Subcutaneous adipose tissue (tissue), 4 donors: ENCODE data around the gene C1orf159. TPM values are rescaled to one million over a fixed set of nuclear protein-coding genes. Genes with fewer than 3 reads are reported as not detected.

Source experiments
- CTCF ChIP-seq: fragments of 450-650 bp; IDR thresholded peaks from one replicate; pipeline ENCODE4 v1.5.1; 2016; ENCODE audit warnings: low read depth, mild to moderate bottlenecking, control low read depth, antibody characterized with exemption, moderate library complexity
- total RNA-seq, 4 donors: library from RNA; depleted of rRNA; stranded (reverse); fragments of >200 nt; gene quantifications; one replicate each; pipeline ENCODE4 v1.1.0, GENCODE V29; 2016

The C1orf159 gene
- total RNA-seq, 4 donors from 2014 or later, result 3.7 to 14.7 (median 7.2) TPM

- no peak for TF ChIP-seq CTCF
These were observed 45.8 kb upstream of the C1orf159 start for GRCh38 chr1:1161683-1162079.

GRCh38 chr1:1161078-1161682, 45.3 kb upstream of the C1orf159 start:
- TF ChIP-seq CTCF, result no peak

GRCh38 chr1:1160281-1160930, 44.5 kb upstream of the C1orf159 start:
- TF ChIP-seq CTCF, result no peak

GRCh38 chr1:1157914-1158710, 42.2 kb upstream of the C1orf159 start:
- no peak for TF ChIP-seq CTCF

- TF ChIP-seq CTCF, result no peak
These were observed 41.6 kb upstream of the C1orf159 start for GRCh38 chr1:1157426-1157913.

GRCh38 chr1:1157033-1157365, 41.1 kb upstream of the C1orf159 start:
- TF ChIP-seq CTCF, result no peak
